Ishikawa (cell line): ENCODE measurements around the gene KIAA1671.

Source experiments
- CEBPB ChIP-seq: IDR thresholded peaks from 2 replicates; pipeline ENCODE4 v1.6.1; 2012
- CREB1 ChIP-seq: IDR thresholded peaks from 2 replicates; pipeline ENCODE4 v1.6.1; 2012; ENCODE audit warnings: low read depth
- EGR1 ChIP-seq: IDR thresholded peaks from 2 replicates; pipeline ENCODE4 v1.6.1; 2012
- EP300 ChIP-seq: IDR thresholded peaks from 2 replicates; pipeline ENCODE4 v1.6.1; 2012; ENCODE audit warnings: borderline replicate concordance
- FOXM1 ChIP-seq: IDR thresholded peaks from 2 replicates; pipeline ENCODE4 v1.6.1; 2012; ENCODE audit warnings: low read depth, borderline replicate concordance
- MAX ChIP-seq: IDR thresholded peaks from 2 replicates; pipeline ENCODE4 v1.6.1; 2012
- NFIC ChIP-seq: IDR thresholded peaks from 2 replicates; pipeline ENCODE4 v1.6.1; 2012
- RAD21 ChIP-seq: IDR thresholded peaks from 2 replicates; pipeline ENCODE4 v1.6.1; 2012; ENCODE audit warnings: low read depth
- REST ChIP-seq: IDR thresholded peaks from 2 replicates; pipeline ENCODE4 v1.6.1; 2012; ENCODE audit warnings: low read depth, mild to moderate bottlenecking
- TAF1 ChIP-seq: IDR thresholded peaks from 2 replicates; pipeline ENCODE4 v1.6.1; 2012; ENCODE audit warnings: low read depth, mild to moderate bottlenecking
- TCF12 ChIP-seq: IDR thresholded peaks from 2 replicates; pipeline ENCODE4 v1.6.1; 2012; ENCODE audit warnings: low read depth
- TEAD4 ChIP-seq: IDR thresholded peaks from 2 replicates; pipeline ENCODE4 v1.6.1; 2012
- YY1 ChIP-seq: IDR thresholded peaks from 2 replicates; pipeline ENCODE4 v1.6.1; 2012; ENCODE audit warnings: low read depth
- ZBTB7A ChIP-seq: IDR thresholded peaks from 2 replicates; pipeline ENCODE4 v1.6.1; 2012; ENCODE audit warnings: low read depth
- TF ChIP-seq, protein P1 (sequence below): IDR thresholded peaks from 2 replicates; pipeline ENCODE4 v1.6.1; 2012

KIAA1671 gene

GRCh38 chr22:25235547-25236290 lies 283.2 kb downstream of the KIAA1671 start:
- TF ChIP-seq RAD21 (peak; percentile 95), YY1 (no peak), EGR1 (peak; percentile 79)

GRCh38 chr22:25236417-25236816 lies 283.9 kb downstream of the KIAA1671 start:
- no peak for TF ChIP-seq EP300
- TF ChIP-seq FOXM1 = no peak
- no peak for TF ChIP-seq MAX
- TF ChIP-seq REST = no peak
- TF ChIP-seq NFIC = no peak
- TF ChIP-seq CREB1 = no peak
- no peak for TF ChIP-seq ZBTB7A
- no peak for TF ChIP-seq RAD21
- no peak for TF ChIP-seq TEAD4
- no peak for TF ChIP-seq TAF1
- TF ChIP-seq CEBPB = no peak
- no peak for TF ChIP-seq YY1
- TF ChIP-seq EGR1 = no peak
- TF ChIP-seq, protein P1, sequence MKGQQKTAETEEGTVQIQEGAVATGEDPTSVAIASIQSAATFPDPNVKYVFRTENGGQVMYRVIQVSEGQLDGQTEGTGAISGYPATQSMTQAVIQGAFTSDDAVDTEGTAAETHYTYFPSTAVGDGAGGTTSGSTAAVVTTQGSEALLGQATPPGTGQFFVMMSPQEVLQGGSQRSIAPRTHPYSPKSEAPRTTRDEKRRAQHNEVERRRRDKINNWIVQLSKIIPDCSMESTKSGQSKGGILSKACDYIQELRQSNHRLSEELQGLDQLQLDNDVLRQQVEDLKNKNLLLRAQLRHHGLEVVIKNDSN = no peak
- TF ChIP-seq TCF12 = no peak

- TF ChIP-seq REST (no peak), EGR1 (no peak)
These were observed 285.0 kb downstream of the KIAA1671 start for GRCh38 chr22:25237503-25237902.
